HG03565 (cell line): Measurements from ENCODE around the gene C1orf74.

Experiments
- ATAC-seq: cut with Tn5 transposase; IDR thresholded peaks from one replicate; pipeline ENCODE4 v1.9.1; 2021; ENCODE audit warnings: mild to moderate bottlenecking, moderate library complexity; ENCODE audit not compliant: unreplicated experiment

The C1orf74 gene

GRCh38 chr1:209784265-209785169 is at the start of gene C1orf74:
TSS of gene C1orf74 (minus strand) at chr1:209784559. CDS start at chr1:209783634, 925 bp downstream.
- ATAC-seq: peak; percentile 95

- ATAC-seq: no peak
These were observed 47.3 kb upstream of the C1orf74 start for GRCh38 chr1:209831615-209832014.

GRCh38 chr1:209830722-209831121 is 46.4 kb upstream of the C1orf74 start:
- no peak for ATAC-seq

- no peak for ATAC-seq
These were observed 45.4 kb upstream of the C1orf74 start for GRCh38 chr1:209829716-209830115.

- ATAC-seq: peak; percentile 88
These were observed 43.3 kb upstream of the C1orf74 start, which contains the start of gene UTP25 for GRCh38 chr1:209827384-209828262. TSS of gene UTP25 (plus strand) at chr1:209827972. CDS start at chr1:209828064, 92 bp downstream.

GRCh38 chr1:209825591-209826434 is 41.5 kb upstream of the C1orf74 start:
- no peak for ATAC-seq

- ATAC-seq: no peak
These were observed 39.0 kb upstream of the C1orf74 start for GRCh38 chr1:209823143-209824041.

- no peak for ATAC-seq
These were observed 38.3 kb upstream of the C1orf74 start for GRCh38 chr1:209822706-209823105.

GRCh38 chr1:209820986-209821385 is 36.6 kb upstream of the C1orf74 start:
- ATAC-seq: no peak

- ATAC-seq: no peak
These were observed 34.7 kb upstream of the C1orf74 start for GRCh38 chr1:209819058-209819457.

- no peak for ATAC-seq
These were observed 33.3 kb upstream of the C1orf74 start for GRCh38 chr1:209817691-209818090.

- ATAC-seq: no peak
These were observed 32.6 kb upstream of the C1orf74 start for GRCh38 chr1:209816923-209817322.

- no peak for ATAC-seq
These were observed 31.6 kb upstream of the C1orf74 start for GRCh38 chr1:209815931-209816341.

- no peak for ATAC-seq
These were observed 31.1 kb upstream of the C1orf74 start for GRCh38 chr1:209815490-209815889.

GRCh38 chr1:209813902-209814301 is 29.5 kb upstream of the C1orf74 start:
- ATAC-seq: no peak

GRCh38 chr1:209810783-209811182 is 26.4 kb upstream of the C1orf74 start:
- no peak for ATAC-seq

- no peak for ATAC-seq
These were observed 25.3 kb upstream of the C1orf74 start for GRCh38 chr1:209809611-209810010.

- ATAC-seq: no peak
These were observed 23.8 kb upstream of the C1orf74 start for GRCh38 chr1:209808059-209808581.

- no peak for ATAC-seq
These were observed 23.1 kb upstream of the C1orf74 start for GRCh38 chr1:209807509-209807908.
